ENCODE results near the gene BRF1.

Gene BRF1

DNA sequence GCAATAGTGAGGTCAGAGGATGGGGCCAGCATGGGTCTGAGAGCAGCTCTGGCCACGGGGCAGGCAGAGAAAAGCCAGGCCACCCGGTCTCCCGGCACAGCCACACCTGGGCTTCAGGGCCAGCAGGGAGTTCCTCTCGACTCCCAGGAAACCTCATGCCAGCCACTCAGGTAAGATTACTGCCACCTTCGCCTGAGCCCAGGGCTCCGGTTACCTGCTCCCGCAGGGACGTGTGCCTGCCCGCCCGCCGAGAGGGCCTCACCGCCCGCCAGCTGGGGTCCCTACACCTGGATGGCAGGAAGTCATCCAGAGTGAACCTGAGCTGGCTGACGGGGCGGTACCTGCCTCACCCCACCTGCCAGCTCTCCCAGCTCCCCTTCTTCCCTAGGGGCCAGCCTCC lies 139.5 kb downstream of the BRF1 start:
- Histone ChIP-seq H3K4me3 (ENCODE audit: low read length in 2 of 2) (no peak overlapping the region), H3K36me3 (ENCODE audit: control insufficient read depth in 2 of 2, insufficient read depth in 2 of 2, low read length in 2 of 2) (no peaks in the 10 kb centered on the region), H3K27me3 (ENCODE audit: control insufficient read depth in 1 of 2, insufficient read depth in 2 of 2, low read length in 2 of 2) (peaks cover 2 to 6% of the 10 kb centered on the region in 2 donors), H3K4me1 (ENCODE audit: control insufficient read depth, insufficient read depth, low read length) (peaks cover 3% of the 10 kb centered on the region), H3K9ac (ENCODE audit: low read length in 2 of 2) (no peak overlapping the region), H3K27ac (ENCODE audit: low read length) (no peak overlapping the region), H3K9me3 (ENCODE audit: control insufficient read depth in 2 of 2, low read length in 2 of 2) (no peaks in the 10 kb centered on the region)

- Histone ChIP-seq H3K36me3 (ENCODE audit: control insufficient read depth in 2 of 2, insufficient read depth in 2 of 2, low read length in 2 of 2) (no peaks in the 10 kb centered on the region), H3K27ac (ENCODE audit: low read length) (no peak overlapping the region), H3K27me3 (ENCODE audit: control insufficient read depth in 1 of 2, insufficient read depth in 2 of 2, low read length in 2 of 2) (peaks cover 0 to 6% of the 10 kb centered on the region in 2 donors), H3K9me3 (ENCODE audit: control insufficient read depth in 2 of 2, low read length in 2 of 2) (no peaks in the 10 kb centered on the region), H3K9ac (ENCODE audit: low read length in 2 of 2) (no peak overlapping the region), H3K4me1 (ENCODE audit: control insufficient read depth, insufficient read depth, low read length) (peaks cover 3% of the 10 kb centered on the region), H3K4me3 (ENCODE audit: low read length in 2 of 2) (no peak overlapping the region)
Observed at GRCh38 chr14:105160776-105161175, 140.0 kb downstream of the BRF1 start.

DNA sequence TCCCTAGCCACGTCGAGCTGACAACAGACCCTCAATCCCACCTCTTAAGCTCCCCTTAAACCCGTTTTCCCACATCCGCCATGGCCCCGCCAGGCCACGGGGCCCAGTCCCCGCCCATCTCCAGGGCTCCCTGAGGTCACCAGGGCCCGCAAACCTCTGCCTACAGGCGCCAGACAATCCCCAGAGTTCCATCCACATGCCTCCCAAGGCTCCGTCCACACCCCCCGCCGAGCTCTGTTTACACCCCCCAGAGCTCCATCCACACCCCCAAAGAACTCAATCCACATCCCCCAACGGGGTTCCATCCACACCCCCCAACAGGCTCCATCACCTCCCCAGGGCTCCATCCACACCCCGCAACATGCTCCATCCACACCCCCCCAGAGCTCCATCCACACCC lies 141.5 kb downstream of the BRF1 start:
- Histone ChIP-seq H3K4me1 (ENCODE audit: control insufficient read depth, insufficient read depth, low read length) (peaks cover 3% of the 10 kb centered on the region), H3K27me3 (ENCODE audit: control insufficient read depth in 1 of 2, insufficient read depth in 2 of 2, low read length in 2 of 2) (peaks cover 0 to 3% of the 10 kb centered on the region in 2 donors), H3K9me3 (ENCODE audit: control insufficient read depth in 2 of 2, low read length in 2 of 2) (no peaks in the 10 kb centered on the region), H3K36me3 (ENCODE audit: control insufficient read depth in 2 of 2, insufficient read depth in 2 of 2, low read length in 2 of 2) (no peaks in the 10 kb centered on the region), H3K4me3 (ENCODE audit: low read length in 2 of 2) (no peak overlapping the region), H3K9ac (ENCODE audit: low read length in 2 of 2) (no peak overlapping the region), H3K27ac (ENCODE audit: low read length) (no peak overlapping the region)

Measured in stomach smooth muscle (tissue), 2 donors.